Skin of body (tissue), 2 donors: ENCODE results near the gene NQO2. TPM values are rescaled to one million over a fixed set of nuclear protein-coding genes. Genes with fewer than 3 reads are reported as not detected.
A peak's percentile ranks its signal among the peaks of the same experiment; 100 is the strongest.

Experiments used
- DNase-seq: peaks from one replicate; lab custom pipeline; 2025; lab: John Stamatoyannopoulos, UW
- total RNA-seq: library from RNA; depleted of rRNA; stranded (reverse); fragments of >200 nt; gene quantifications from one replicate; pipeline ENCODE4 v1.2.3, GENCODE V29; 2014

Gene NQO2, protein sequence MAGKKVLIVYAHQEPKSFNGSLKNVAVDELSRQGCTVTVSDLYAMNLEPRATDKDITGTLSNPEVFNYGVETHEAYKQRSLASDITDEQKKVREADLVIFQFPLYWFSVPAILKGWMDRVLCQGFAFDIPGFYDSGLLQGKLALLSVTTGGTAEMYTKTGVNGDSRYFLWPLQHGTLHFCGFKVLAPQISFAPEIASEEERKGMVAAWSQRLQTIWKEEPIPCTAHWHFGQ
- 8.7 TPM for total RNA-seq

DNA sequence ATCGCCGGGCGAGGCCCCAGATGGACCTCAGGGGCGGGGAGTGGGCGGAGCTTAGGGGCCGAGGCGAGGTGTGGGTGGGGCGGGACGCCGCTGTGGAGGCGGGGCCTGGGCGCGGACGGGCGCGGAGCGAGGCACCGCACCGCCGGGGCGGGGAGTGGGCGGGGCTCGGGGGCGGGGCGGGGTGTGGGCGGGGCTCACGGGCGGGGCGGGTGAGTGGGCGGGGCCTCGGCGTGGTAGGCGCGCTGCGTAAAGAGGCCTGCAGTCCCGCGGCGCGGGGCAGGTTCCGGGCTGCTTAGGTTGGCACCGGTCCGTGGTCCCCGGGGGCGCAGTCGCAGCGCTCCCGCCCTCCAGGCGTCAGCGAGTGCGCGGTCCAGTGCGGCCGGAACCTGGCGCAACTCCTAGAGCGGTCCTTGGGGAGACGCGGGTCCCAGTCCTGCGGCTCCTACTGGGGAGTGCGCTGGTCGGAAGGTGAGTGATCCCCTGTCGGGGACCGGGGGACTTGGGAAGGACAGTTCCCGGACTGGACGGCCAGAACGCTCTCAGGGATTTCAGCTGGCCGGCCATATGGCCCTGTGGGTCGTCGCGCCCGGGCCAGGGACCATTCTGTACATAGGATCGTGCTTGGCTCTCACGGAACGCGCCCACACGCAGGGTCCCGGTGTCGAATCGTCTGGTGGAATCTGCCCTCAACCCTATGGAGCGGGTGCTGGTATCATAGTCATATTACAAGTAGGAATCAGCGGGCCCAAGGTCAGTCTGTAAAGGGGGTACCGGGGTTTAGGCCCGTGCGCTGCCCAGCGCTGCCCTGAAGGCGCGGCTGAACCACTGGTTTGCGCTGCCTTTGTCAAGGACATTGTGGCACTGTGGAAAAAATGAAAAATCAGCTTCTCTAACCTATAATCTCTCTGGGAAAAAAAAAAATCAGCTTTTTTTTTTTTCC lies at the start of gene NQO2:
TSS of gene NQO2 (plus strand) at position 277 of the 940 bp plus-strand sequence. CDS start 6,659 bp downstream, outside the sequence.
- DNase-seq, result peak; percentile 77

DNA sequence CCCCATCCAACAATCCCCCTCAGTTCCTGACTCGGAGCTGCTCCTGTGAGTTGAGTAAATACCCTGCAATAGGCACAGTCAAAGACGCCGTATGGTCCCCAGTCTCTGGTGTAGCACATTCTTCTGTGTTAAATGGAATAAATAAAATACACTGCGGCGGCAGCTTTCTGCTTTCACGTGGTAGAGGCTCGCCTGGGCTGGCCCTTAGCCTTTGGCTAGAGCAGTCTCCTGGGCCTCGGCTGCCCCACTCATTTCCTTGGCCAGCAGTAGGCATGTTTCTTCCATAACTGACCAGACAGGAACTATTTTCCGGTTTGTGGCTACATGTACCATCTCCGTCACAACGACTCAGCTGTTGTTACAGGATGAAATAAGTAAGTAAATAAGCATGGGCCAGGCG lies 49.0 kb upstream of the NQO2 start:
- DNase-seq, result no peak

DNA sequence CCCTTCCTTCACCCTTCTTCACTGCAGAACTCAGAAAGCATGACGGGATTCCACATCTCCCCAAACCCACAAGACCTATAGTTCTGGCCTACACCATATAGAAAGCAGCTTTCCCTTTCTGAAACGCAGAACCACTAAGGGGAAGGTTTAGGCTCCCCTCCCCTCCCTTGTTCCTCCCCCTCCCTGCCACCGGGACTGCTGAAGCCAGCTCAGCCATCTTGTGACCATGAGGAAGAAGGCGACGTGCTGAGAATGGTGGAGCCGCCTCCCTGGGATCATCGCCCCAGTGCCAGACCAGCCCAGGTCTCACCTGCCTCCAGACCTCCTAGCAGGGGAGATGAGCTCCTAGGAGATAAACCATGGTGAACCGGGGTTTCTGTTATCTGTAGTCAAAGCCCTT lies 48.0 kb upstream of the NQO2 start:
- no peak for DNase-seq

DNA sequence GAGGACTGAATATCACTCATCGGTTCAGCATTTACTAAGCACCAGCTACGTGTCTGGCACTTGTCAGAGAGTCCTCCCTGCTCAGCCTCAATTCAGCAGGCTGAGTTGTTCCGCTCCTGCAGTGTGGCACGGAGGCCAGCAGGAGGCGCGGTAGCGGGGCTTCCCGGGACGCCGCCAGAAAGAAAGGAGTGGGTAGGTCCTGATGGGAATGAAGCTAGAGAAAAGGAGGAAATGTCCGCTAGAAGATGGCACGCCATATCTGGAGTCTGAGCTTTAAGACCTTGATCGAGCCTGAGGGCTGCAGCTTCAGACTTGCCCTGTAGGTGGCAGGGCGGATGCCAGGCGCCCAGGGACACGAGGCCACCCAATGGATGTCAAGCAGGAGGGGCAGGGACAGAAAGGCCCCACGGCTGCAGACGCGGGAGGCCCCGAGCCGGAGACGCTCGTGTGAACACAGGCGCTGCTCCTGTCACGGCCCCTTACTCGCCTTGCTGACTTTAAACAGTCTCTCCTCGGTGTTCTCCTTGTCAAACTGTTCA lies 47.1 kb upstream of the NQO2 start:
- peak; percentile 77 for DNase-seq

DNA sequence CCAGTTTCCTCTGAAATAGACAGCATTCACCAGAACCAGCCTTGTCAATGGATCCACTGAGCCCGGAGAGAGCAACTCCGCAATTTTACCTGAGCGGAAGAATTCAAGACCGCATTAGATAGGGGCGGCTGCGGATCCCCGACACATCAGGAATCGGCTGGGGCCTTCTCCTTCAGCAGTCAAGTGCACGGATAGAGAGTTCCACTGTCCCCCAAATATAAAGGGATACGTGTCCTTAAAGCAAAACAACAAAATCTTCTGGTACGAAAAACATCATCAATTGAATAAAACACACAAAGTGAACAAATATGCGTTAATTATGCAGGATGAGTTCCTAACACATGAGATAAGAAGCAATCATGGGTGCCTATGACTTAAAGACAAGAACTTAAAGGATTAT lies 46.6 kb upstream of the NQO2 start:
- no peak for DNase-seq

- no peak for DNase-seq
Measured at GRCh38 chr6:2956930-2957685, 42.6 kb upstream of the NQO2 start.

DNA sequence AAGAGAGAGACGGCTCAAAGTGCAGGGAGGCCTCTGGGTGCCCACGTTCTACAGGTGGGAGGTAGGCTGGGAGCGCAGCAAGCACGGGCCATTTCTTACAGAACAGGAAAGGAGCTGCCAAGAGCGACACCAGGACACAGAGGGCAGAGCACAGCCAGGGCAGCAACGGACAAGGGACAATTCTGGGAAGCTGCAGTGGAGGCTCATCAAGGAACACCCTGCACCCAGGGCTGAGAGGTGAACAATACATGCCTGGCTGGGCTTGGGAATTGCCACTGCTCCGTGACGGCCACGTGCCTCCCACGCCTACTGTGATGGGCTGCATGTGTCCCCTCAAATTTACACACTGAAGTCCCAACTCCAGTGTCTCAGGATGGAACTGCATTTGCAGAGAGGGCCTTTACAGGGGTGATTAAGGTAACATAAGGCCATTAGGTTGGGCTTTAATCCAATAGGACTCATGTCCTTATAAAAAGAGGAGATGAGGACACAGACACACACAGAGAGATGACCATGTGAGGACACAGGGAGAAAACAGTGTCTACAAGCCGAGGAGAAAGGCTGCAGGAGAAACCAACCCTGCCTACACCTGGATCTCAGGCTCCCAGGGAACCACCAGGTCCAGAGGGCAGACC lies 41.9 kb upstream of the NQO2 start:
- DNase-seq, result no peak

- DNase-seq, result no peak
Measured at GRCh38 chr6:2958331-2958711, 41.4 kb upstream of the NQO2 start.

DNA sequence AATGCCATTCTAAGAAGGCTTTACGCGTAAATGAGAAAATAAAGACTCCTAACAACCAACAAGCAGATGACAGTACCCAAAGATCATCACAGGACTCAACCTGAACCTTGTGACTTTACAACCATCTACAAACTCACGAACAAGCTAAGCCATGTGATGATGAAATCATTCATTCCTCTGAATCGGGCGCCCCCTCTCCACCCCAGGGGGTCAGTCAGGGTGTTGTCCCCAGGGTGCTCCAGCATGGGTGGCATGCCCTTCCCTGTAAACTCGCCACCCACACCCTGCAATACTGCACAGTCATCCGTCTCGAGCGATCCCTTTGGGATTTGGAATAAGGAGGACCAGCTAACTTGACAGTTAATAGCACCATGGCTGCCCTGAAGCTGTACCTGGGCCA lies 40.9 kb upstream of the NQO2 start:
- no peak for DNase-seq

DNA sequence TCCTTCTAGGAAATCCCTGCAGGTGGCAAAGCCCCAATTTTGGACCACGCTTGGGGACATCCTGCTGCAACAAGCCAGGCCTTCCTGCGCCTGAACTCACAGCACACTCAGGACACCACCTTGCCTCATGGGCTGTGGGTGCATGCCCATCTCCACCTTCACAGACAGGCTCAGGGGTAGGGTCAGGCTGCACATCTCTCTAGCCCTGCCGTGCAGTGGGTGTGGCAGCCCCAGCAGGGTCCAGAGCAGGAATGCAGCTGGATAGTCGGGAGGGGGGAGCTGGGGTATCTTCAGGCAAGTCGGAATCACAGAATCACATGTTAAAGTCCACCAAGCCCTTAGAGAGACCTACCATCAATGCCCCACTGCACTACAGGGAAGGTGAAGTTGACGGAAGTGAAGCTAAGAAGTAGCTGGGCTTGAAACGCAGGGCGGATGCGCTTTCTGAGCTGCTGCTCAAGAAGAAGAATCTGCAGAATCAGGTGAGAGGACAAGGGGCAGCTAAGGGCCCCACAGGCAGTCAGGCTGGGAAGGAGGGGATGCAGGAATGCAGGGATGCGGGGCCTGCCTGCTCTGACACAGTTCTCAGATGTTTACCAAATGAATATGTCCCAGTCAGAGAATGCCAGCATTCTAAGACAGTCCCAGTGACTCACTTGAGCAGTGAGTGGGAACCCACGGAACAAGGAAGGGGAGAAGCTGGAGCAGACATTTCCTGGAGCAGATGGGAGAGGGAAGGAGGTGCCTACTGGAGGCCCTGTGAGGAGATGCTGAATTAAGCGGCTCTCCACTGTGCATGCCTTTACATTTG lies 39.6 kb upstream of the NQO2 start:
- no peak for DNase-seq

GRCh38 chr6:2960935-2961334 lies 38.8 kb upstream of the NQO2 start:
- no peak for DNase-seq

- DNase-seq, result no peak
Measured at GRCh38 chr6:2961506-2961905, 38.2 kb upstream of the NQO2 start.

GRCh38 chr6:2962004-2962403 lies 37.7 kb upstream of the NQO2 start:
- no peak for DNase-seq

DNA sequence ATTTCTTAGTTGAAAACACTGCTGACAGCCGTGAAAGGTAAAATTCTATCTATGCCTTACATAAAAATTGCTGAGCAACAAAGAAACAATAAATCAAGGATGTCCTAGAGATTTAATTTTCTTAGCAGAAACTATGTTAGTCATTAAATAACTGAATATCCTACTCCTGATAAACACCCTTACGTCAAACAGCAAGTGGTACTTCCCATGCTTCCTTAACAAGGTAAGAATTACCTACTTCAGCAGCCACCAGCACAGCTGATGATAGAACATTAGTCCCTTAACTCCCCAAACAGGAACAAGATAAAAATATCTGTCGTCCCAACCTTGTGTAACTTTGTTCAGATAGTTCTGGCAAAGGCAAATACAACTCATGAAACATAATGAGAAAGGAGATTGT lies 37.1 kb upstream of the NQO2 start:
- no peak for DNase-seq

DNA sequence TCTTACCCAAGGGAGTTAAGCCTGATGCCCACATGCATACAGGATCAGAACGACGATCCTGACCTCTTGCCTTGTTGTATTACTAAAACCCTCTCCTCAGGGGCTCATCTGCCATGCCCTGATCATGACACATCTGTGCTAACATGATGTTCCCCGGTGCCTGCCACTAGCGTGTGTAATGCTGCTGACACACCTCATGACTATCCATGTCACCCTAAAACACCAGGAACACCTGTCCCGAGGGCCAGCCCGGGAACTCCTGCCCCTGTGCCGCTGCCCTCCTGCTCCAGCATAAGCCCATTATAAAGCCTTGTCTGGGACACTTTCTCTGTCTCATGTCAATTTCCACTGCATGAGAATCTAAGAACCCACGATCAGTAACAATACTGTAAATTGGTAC lies 35.9 kb upstream of the NQO2 start:
- no peak for DNase-seq

DNA sequence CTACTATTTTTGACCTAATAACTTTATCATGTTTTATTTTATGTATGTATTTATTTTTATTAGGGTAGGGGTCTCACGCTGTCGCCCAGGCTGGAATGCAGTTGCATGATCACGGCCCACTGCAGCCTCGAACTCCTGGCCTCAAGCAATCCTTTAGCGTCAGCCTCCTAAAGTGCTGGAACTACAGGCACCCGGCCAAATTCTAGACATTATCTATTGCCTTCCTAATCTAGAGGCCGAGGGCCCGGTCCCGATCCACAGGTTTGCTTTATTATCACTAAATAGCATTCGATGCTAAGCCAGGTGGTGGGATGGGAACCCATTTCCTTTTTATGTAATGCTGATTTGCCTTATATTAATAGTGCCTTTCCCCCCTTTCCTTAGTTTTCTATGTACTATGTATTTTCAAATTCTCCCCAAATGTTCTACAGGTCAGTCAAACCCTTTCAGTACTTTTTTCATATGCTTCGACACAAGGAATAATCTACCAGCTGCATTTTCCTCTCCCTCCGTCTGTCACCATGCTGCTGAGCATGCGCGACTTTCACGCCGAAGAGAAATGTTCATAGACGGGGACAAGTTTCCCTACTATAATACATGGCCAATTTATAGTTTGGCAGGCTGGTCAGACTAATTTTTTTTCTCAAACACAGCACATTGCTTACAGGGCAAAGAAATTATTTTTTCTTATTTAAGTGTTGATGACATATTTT lies 34.7 kb upstream of the NQO2 start:
- no peak for DNase-seq

DNA sequence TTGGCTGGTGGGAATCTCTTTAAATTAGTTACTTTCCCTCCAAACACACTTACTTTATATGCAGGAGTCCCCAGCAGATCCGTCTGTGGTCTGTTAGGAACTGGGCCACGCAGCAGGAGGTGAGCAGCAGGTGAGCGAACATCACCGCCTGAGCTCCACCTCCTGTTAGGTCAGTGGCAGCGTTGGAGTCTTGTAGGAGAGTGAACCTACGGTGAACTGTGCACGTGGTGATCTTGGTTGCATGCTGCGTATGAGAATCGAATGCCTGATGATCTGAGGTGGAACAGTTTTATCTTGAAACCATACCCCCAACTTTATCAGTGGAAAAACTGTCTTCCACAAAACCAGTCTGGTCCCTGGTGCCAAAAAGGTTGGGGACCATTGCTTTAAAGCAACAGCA lies 33.3 kb upstream of the NQO2 start:
- DNase-seq, result no peak

DNA sequence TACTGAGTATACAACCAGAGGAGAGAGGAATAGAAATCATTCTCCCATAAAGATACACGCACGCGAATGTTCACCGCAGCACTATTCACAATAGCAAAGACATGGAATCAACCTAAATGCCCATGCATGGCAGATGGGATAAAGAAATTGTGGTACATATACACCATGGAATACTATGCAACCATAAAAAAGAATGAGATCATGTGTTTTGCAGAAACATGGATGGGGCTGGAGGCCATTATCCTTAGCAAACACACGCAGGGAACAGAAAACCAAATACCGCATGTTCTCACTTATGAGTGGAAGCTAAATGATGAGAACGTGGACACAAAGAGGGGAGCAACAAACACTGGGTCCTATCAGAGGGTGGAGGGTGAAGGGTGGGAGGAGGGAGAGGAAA lies 31.8 kb upstream of the NQO2 start:
- DNase-seq, result no peak

GRCh38 chr6:2968600-2969135 lies 31.0 kb upstream of the NQO2 start:
- DNase-seq, result no peak

- no peak for DNase-seq
Measured at GRCh38 chr6:2969549-2969948, 30.1 kb upstream of the NQO2 start.
